ENCODE measurements around the gene PRKAR1B.

Gene PRKAR1B

DNA sequence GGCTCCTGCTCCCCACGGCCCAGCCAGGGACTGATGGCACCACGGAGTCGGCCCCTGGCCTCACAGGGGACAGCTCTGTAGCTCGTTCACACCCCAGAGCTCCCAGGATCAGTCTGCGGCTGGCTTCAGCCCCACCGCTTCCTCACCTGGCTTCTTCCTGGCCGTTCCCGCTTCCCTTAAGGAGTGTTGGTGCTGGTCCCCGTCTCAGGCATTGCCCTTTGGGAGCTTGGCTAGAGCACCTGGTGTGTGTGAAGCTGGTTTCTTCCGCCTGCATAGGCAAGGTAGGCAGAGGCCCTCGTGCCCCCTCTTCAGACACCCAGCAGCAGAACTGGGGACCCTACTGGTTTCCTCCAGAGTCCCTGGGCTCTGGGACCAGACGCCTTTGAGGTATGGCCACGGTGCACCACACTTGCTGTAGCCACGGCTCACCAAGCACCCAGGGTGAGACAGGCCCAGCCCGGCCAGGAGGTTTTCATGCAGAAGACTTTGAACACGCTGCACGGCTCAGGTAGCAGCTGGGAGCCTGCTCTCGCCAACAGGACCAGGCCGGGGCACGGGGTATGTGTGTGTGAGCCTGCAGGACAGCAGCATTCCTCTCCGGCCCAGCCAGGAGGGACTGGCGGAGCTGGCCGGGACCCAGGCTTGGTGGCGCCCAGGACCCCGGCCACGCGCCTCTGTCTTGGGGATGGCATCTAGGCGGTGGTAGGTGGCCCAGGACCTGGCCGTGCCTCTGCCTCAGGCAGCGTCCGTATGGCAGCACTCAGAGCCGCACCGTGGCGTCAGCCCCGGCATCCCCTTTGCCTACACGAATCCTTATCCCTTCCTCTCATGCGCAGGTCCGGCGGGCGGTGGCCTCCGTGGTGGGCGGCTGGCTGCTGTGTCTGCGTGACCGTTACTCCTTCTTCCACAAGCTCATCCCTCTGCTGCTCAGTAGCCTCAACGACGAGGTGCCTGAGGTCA is 13.2 kb upstream of the PRKAR1B start:
- no peak for DNase-seq

- DNase-seq, result no peak
These were observed 12.4 kb upstream of the PRKAR1B start for GRCh38 chr7:739455-739982.

DNA sequence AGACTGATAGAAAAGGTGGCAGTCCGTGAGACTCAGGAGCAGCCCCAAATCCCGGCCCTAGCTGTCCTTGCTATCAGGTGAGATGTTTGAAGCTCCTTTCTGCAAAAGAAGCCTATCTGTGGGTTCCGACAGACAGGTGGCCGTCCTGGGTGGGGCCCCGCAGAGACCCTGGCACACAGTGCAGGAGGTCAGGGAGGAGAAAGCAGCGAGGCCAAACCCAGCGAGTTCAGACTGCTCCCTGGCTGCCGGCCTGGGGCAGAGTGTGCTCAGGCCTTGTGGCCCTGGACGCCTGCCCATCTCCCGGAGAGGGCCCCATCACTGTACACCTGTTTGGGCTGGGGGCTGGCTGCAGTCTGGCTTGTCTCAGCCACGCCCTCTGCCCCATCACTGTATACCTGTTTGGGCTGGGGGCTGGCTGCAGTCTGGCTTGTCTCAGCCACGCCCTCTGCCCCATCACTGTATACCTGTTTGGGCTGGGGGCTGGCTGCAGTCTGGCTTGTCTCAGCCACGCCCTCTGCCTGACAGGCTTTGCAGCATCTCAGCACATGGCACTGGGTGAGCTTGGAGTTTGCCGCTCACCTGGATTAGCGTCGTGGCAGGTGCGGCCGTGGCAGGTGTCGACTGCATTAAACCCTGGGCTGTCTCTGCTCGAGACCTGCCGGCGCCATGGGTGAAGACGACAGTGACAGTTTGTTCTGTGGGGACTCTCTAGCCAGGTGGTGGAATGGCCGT is 11.8 kb upstream of the PRKAR1B start:
- no peak for DNase-seq

DNA sequence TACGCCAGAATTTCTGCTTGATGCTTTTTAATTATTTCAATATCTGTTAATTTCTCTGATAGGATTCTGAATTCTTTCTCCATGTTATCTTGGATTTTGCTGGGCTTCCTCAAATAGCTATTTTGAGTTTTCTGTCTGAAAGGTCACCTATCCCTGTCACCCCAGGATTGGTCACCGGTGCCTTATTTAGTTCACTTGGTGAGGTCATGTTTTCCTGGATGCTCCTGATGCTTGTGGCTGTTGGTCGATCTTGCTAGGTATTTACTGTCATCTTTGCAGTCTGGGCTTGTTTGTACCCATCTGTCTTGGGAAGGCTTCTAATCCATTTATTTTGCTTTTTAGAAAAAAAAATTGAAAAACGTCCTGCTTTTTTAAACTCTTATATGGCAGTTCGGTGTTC is 11.2 kb upstream of the PRKAR1B start:
- DNase-seq, result no peak

GRCh38 chr7:734808-735207 is 7.7 kb upstream of the PRKAR1B start:
- no peak for DNase-seq

DNA sequence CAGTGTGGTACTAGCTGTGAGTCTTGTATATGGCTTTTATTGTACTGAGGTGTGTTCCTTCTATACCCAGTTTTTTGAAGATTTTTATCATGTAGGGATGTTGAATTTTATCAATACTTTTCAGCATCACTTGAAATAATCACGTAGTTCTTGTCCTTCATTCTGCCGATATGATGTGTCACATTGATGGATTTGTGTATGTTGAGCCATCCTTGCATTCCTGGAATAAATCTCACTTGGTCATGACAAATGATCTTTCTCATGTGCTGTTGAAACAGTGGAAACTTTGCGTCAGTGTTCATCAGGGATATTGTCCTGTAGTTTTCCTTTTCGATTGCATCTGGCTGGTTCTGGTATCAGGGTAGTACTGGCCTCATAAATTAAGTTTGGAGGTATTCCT is 7.1 kb upstream of the PRKAR1B start:
- no peak for DNase-seq

DNA sequence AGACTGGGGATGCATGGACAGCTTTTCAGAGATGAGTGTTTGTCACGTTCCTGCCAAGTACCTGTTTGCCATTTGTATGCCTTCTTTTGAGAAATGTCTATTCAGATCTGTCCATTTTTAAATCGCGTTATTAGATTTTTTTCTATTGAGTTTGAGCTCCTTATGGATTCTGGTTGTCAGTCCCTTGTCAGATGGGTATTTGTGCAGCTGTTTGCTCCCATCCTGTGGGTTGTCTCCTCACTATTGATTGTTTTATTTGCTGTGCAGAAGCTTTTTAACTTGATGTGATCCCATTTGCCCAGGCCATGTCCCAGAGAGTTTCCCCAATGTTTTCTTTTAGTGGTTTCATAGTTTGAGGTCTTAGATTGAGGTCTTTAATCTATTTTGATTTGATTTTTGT is 5.5 kb upstream of the PRKAR1B start:
- no peak for DNase-seq

GRCh38 chr7:732094-732541 is 5.0 kb upstream of the PRKAR1B start:
- DNase-seq, result no peak

DNA sequence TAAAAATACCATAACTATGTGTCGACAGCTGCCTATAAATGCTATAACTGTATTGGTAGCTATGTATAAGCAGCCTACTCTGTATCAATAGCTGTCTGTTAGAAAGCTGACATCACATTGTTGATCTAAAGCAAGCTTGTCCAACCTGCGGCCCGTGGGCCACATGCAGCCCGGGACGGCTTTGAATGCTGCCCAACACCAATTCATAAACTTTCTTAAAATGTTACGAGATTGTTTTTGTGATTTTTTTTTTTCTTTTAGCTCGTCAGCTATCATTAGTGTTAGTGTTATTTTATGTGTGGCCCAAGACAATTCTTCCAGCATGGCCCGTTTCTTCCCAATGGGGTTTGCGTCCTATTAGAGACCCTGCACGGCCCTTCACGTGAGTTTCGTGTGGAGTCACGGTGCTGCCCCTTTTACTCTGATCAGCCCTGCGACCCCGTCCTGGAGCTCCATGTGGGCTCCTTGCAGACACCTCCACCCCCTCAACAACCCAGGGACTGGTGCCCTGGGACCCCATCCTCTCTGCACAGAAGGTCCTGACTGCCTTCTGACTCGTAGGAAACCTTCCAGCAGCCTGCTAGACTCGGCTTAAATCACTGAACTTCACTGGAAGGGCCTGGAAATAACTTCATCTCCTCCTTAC is 4.5 kb upstream of the PRKAR1B start:
- no peak for DNase-seq

GRCh38 chr7:730501-731439 is 3.7 kb upstream of the PRKAR1B start:
- no peak for DNase-seq

DNA sequence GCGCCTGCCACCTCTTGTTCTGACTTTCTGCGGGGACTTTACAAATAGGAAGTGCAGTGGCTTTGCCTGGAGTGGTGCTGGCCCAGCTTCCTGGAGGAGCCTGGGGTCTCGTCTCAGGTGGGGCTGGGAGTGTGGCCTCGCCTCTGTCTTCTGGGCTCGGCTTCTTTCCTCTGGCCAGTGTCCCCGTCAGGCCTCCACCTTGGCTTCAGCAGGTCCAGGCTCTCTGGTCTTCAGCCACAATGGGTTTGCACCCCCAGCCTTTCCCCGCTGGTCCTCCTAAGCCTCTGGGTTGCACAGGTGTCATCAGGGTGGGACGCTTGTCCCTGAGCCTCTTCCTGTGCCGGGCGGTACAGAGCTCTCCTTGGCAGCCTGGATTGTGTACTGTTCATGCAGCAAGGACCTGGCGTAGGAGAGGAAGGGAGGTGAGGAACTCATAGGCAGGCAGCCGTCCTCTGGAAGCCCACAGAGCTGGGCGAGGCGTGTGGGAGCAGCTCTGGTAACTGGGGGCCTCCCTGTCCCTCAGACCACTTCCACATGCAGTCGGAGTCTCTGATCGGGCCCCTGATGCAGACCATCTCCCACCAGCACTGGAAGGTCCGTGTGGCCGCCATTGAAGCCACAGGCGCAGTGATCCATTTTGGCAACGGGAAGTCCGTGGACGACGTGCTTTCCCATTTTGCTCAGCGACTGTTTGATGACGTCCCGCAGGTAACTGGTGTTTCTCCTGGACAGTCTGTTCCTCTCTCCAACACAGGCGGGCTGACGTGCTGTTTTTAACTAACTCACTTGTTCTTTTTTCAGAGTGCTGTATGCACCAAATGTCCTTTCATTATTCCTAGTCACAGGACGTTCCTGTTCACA is 2.3 kb upstream of the PRKAR1B start:
- DNase-seq, result no peak

DNA sequence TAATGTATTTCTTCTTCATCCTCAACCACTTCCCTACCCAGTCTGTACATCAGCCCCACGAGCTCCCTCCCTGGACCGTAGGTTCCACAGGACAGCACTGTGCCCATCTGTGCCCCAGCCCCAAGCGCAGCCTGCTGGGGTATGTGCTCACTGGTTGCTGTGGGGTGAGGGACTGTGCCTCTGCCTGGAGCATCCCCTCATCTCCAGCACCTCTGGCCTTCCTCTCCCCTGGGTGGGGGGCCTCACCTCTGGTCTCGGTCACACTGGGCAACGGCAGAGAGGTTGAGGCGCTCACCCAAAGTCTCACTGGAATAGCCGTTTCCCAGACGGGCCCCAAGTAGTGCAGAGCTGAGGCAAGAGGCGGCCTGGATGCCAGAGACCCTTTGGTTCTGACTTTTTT is 1.5 kb upstream of the PRKAR1B start:
- DNase-seq, result no peak

- no peak for DNase-seq
These were observed 852 bp upstream of the PRKAR1B start for GRCh38 chr7:727806-728460.

GRCh38 chr7:726854-727103 is 302 bp downstream of the PRKAR1B start:
- no peak for DNase-seq

GRCh38 chr7:726084-726853 is 812 bp downstream of the PRKAR1B start, which contains the start of gene DNAAF5:
Gene DNAAF5, plus strand, starts transcription at chr7:726699. Its CDS starts 22 bp downstream, at chr7:726721.
- peak; percentile 90 for DNase-seq

DNA sequence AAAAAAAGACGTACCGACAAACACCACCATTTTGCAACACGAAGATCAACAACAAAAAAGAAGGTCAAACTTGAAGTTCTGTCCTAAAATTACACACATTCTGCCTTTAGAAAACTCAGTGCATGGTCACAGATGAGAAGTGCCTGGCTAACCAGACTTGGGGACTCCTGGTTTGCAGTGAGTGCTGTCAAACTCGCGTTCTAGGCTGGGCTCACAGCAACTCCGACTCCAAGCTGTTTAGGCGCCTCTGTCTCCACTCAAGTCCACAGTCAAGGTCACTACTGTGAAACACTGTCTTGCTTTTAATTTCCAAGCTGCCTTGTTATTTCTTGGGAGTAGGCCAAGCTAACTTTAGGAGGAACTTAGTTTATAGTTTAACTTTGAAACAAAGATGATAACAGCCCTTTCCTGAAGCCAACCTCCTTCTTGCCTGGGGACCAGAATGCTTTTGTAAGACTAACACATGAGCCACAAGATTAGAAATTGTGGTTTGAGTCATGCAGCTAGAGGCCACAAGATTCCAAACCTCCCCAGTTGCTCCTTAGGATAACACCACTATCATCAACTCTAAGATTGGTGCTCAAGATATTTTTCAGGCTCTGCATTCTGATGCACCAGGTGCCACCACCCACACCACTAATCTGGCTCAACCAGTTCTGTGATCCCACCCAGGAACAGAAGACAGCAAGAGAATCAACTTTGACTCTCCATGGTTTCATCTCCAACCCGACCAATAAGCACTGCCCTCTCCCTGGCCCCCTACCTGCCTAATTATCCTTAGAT is 1.7 kb downstream of the PRKAR1B start:
- DNase-seq, result peak; percentile 17

GRCh38 chr7:724298-724697 is 2.8 kb downstream of the PRKAR1B start:
- DNase-seq, result no peak

GRCh38 chr7:723541-723940 is 3.5 kb downstream of the PRKAR1B start:
- DNase-seq, result peak; percentile 2

- DNase-seq, result no peak
These were observed 5.3 kb downstream of the PRKAR1B start for GRCh38 chr7:721619-722248.

All from activated CD4-positive, CD25-positive, alpha-beta regulatory T cell treated with anti-CD3 and anti-CD28 coated beads, Interleukin-2, amount 50 U/mL, for 72 hours (primary cell).